ENCODE measurements around the gene PPME1.

GRCh38 chr11:74288911-74289310, 117.8 kb downstream of the PPME1 start:
- TF ChIP-seq CTCF (IDR thresholded peaks at IDR 0.05): no peak
- no peak for TF ChIP-seq POLR2AphosphoS5 (IDR thresholded peaks at IDR 0.05; ENCODE audit: low read depth, low read length)
